Keratinocyte (primary cell): ENCODE results near the gene SESN2. TPM values are rescaled to one million over a fixed set of nuclear protein-coding genes. Genes with fewer than 3 reads are reported as not detected.

Experiments
- DNase-seq: peaks from one replicate; pipeline ENCODE4 v3.0.0-alpha.2; 2011; ENCODE audit warnings: low read depth, missing footprints, low spot score
- FAIRE-seq: peaks from 2 replicates; lab custom pipeline; 2011; peaks lifted over from hg19 to GRCh38; lab: Jason Lieb, UNC
- H2AFZ ChIP-seq: 2 replicates; pipeline ENCODE4 v1.6.0; 2012; ENCODE audit warnings: low read length, control low read depth, inconsistent platforms; ENCODE audit not compliant: control insufficient read depth
- H3K27ac ChIP-seq: 2 replicates; pipeline ENCODE4 v1.5.1; 2011; ENCODE audit warnings: low read length; ENCODE audit not compliant: control insufficient read depth, insufficient read depth
- H3K27me3 ChIP-seq: 3 replicates; pipeline ENCODE4 v1.6.0; 2011; ENCODE audit warnings: low read length; ENCODE audit not compliant: control insufficient read depth, insufficient read depth; ENCODE audit errors: extremely low read depth
- H3K36me3 ChIP-seq, 2 experiments: 2 replicates in 1 of 2; 3 replicates in 1 of 2; pipeline ENCODE4 v1.5.1; 2011; ENCODE audit warnings: low read length in 2 of 2, mild to moderate bottlenecking in 1 of 2; ENCODE audit not compliant: control insufficient read depth in 2 of 2, insufficient read depth in 2 of 2; ENCODE audit errors: extremely low read depth in 1 of 2
- H3K4me1 ChIP-seq: 3 replicates; pipeline ENCODE4 v1.5.1; 2011; ENCODE audit warnings: low read length; ENCODE audit not compliant: control insufficient read depth, insufficient read depth; ENCODE audit errors: extremely low read depth
- H3K4me2 ChIP-seq: 3 replicates; pipeline ENCODE4 v1.6.0; 2011; ENCODE audit warnings: low read depth, low read length; ENCODE audit not compliant: control insufficient read depth, insufficient read depth; ENCODE audit errors: extremely low read depth
- H3K4me3 ChIP-seq, 3 experiments: fragments of 200-600 bp in 1 of 3; sonication (generic) in 1 of 3; 2 replicates in 2 of 3; 3 replicates in 1 of 3; pipeline ENCODE4 v1.5.1; 2011 to 2016; ENCODE audit warnings: low read length in 3 of 3, mild to moderate bottlenecking in 3 of 3, control low read depth in 2 of 3, inconsistent platforms in 1 of 3, low read depth in 1 of 3, mixed read lengths in 1 of 3, mixed run types in 1 of 3, moderate library complexity in 1 of 3; ENCODE audit not compliant: control insufficient read depth in 2 of 3, insufficient read depth in 2 of 3; ENCODE audit errors: extremely low read depth in 1 of 3
- H3K79me2 ChIP-seq: 2 replicates; pipeline ENCODE4 v1.6.0; 2012; ENCODE audit warnings: low read length; ENCODE audit not compliant: control insufficient read depth, insufficient read depth
- H3K9ac ChIP-seq: 3 replicates; pipeline ENCODE4 v1.6.0; 2011; ENCODE audit warnings: low read length; ENCODE audit not compliant: control insufficient read depth, insufficient read depth; ENCODE audit errors: extremely low read depth
- H3K9me1 ChIP-seq: 3 replicates; pipeline ENCODE4 v1.6.0; 2011; ENCODE audit warnings: low read length; ENCODE audit not compliant: control insufficient read depth, insufficient read depth; ENCODE audit errors: extremely low read depth
- H3K9me3 ChIP-seq: 2 replicates; pipeline ENCODE4 v1.5.1; 2012; ENCODE audit warnings: low read depth, low read length; ENCODE audit not compliant: control insufficient read depth
- H4K20me1 ChIP-seq: 3 replicates; pipeline ENCODE4 v1.6.0; 2011; ENCODE audit warnings: low read length; ENCODE audit not compliant: control insufficient read depth, insufficient read depth; ENCODE audit errors: extremely low read depth
- CTCF ChIP-seq, 3 experiments: IDR thresholded peaks in 1 of 3; conservative IDR thresholded peaks in 1 of 3; optimal IDR thresholded peaks in 1 of 3; 2 replicates in 2 of 3; 3 replicates in 1 of 3; pipeline versions ENCODE3 to v1.5.1; 2011; ENCODE audit warnings: low read length in 3 of 3, mild to moderate bottlenecking in 3 of 3, moderate library complexity in 2 of 3, control low read depth in 1 of 3, inconsistent platforms in 1 of 3; ENCODE audit not compliant: insufficient read depth in 2 of 3; ENCODE audit errors: extremely low read depth in 1 of 3
- EZH2 ChIP-seq: IDR thresholded peaks from one replicate; pipeline ENCODE4 v1.6.1; 2012; ENCODE audit warnings: inconsistent platforms, mild to moderate bottlenecking, low read length, moderate library complexity
- dilution Hi-C: fragments of 300-500 bp; cut with MboI; formaldehyde crosslinking; loops from one replicate; pipeline ENCODE4 v1.7.0; 2020; ENCODE audit warnings: low sequenced_read_pairs; ENCODE audit not compliant: extremely low pct_ligation_motif_present
- polyA plus RNA-seq, 5 experiments: library from polyadenylated mRNA; depleted of rRNA in 3 of 5; stranded (reverse) in 3 of 5; stranded (forward) in 1 of 5; unstranded in 1 of 5; fragments of >200 nt; gene quantifications; 1 replicate in 1 of 5; 2 replicates in 3 of 5; 3 replicates in 1 of 5; pipeline versions ENCODE4 v1.2.1 to v1.2.3, GENCODE V29; 2011 to 2012; ENCODE audit warnings: missing spikeins in 2 of 5, low read depth in 1 of 5, low replicate concordance in 1 of 5

SESN2 gene
- polyA plus RNA-seq, 1 donor (not counting 4 experiments of a cell fraction or from before 2014, with no cell fraction given), result 13.5 TPM

GRCh38 chr1:28288487-28288886 is 29.2 kb downstream of the SESN2 start:
- dilution Hi-C loops, result no loop called here
- H3K27ac ChIP-seq, result no peak overlapping the region
- no peaks in the 10 kb centered on the region for H3K79me2 ChIP-seq
- DNase-seq (no peak), FAIRE-seq (no peak)
- no peaks in the 10 kb centered on the region for H3K27me3 ChIP-seq
- H3K4me1 ChIP-seq, result peaks cover 9% of the 10 kb centered on the region
- H3K4me2 ChIP-seq, result no peak overlapping the region
- no peaks in the 10 kb centered on the region for H3K9me1 ChIP-seq
- H3K4me3 ChIP-seq, result no peak overlapping the region
- TF ChIP-seq EZH2, result no peak
- TF ChIP-seq CTCF (optimal IDR thresholded peaks at IDR 0.05 in 1 of 3, IDR thresholded peaks at IDR 0.05 in 1 of 3, conservative IDR thresholded peaks at IDR 0.05 in 1 of 3; ENCODE audit: extremely low read depth in 1 of 3, insufficient read depth in 2 of 3, low read length in 3 of 3), result no peak
- no peak overlapping the region for H2AFZ ChIP-seq
- no peaks in the 10 kb centered on the region for H3K36me3 ChIP-seq
- H4K20me1 ChIP-seq, result no peaks in the 10 kb centered on the region
- no peak overlapping the region for H3K9ac ChIP-seq
- no peaks in the 10 kb centered on the region for H3K9me3 ChIP-seq

- FAIRE-seq, result no peak
- H3K27ac ChIP-seq, result no peak overlapping the region
These were observed 31.5 kb downstream of the SESN2 start for GRCh38 chr1:28290851-28291250.

More at GRCh38 chr1:28290851-28291250, 31.5 kb downstream of the SESN2 start:
- no peaks in the 10 kb centered on the region for H3K9me3 ChIP-seq
- no peak overlapping the region for H3K4me3 ChIP-seq
- no peak overlapping the region for H3K4me2 ChIP-seq
- DNase-seq, result no peak
- TF ChIP-seq CTCF (optimal IDR thresholded peaks at IDR 0.05 in 1 of 3, IDR thresholded peaks at IDR 0.05 in 1 of 3, conservative IDR thresholded peaks at IDR 0.05 in 1 of 3; ENCODE audit: extremely low read depth in 1 of 3, insufficient read depth in 2 of 3, low read length in 3 of 3) (no peak), EZH2 (no peak)
- no peak overlapping the region for H3K9ac ChIP-seq
- no peaks in the 10 kb centered on the region for H3K27me3 ChIP-seq
- H3K79me2 ChIP-seq, result no peaks in the 10 kb centered on the region
- no peaks in the 10 kb centered on the region for H3K36me3 ChIP-seq
- H2AFZ ChIP-seq, result no peak overlapping the region
- no peaks in the 10 kb centered on the region for H3K9me1 ChIP-seq
- H4K20me1 ChIP-seq, result no peaks in the 10 kb centered on the region
- dilution Hi-C loops, result no loop called here
- H3K4me1 ChIP-seq, result peaks cover 9% of the 10 kb centered on the region
